GF-D8 (cell line): ENCODE measurements around the gene PPP6R1.

Source experiments
- DNase-seq: peaks from one replicate; lab custom pipeline; 2025; lab: John Stamatoyannopoulos, UW

PPP6R1 gene

GRCh38 chr19:55258828-55259539, at the start of gene PPP6R1:
Gene PPP6R1 (minus strand): TSS chr19:55259017. CDS start chr19:55247103, 11,914 bp downstream.
- peak; percentile 98 for DNase-seq

GRCh38 chr19:55308281-55308680, 49.5 kb upstream of the PPP6R1 start:
- DNase-seq = no peak

- no peak for DNase-seq
Measured at GRCh38 chr19:55306712-55307111, 47.9 kb upstream of the PPP6R1 start.

GRCh38 chr19:55305983-55306562, 47.3 kb upstream of the PPP6R1 start:
- DNase-seq = no peak

GRCh38 chr19:55305491-55305890, 46.7 kb upstream of the PPP6R1 start:
- DNase-seq = no peak

DNA sequence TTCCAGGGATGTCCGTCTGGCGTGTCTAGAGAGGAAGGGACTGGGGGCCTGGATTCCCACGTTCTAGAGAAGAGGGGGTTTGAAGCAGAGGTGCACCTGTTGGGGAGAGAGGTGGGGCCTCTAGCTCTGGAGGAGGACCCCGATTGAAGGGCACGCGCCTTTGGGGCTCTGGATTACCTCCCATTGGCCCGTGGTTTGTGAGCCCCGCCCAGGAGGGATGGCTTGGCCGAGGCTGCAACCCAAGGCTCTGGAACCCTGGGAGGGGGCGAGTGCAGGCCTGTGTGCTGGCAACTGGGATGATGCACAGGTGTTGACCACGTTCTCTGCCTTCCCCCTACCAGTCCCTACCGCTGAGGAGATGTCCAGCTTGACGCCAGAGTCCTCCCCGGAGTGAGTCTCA, 46.2 kb upstream of the PPP6R1 start:
- no peak for DNase-seq

GRCh38 chr19:55304279-55304978, 45.6 kb upstream of the PPP6R1 start:
- no peak for DNase-seq

GRCh38 chr19:55303477-55303876, 44.7 kb upstream of the PPP6R1 start:
- no peak for DNase-seq

DNA sequence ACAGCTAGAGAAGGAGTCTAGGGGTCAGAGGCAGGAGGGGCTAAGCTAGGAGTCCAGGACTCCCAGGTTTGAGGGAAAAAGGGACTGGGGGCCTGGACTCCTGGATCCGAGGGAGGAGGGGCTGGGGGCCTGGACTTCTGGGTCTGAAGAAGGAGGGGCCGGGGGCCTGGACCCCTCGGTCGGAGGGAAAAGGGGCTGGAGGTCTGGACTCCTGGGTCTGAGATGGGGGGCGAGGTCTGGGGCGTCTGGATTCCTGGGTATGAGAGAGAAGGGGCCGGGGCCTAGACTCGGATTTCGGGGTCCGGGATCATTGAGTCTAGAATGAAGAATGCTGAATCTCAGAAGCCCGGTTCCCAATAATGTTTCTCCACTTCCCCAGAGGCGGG, 43.5 kb upstream of the PPP6R1 start:
- no peak for DNase-seq

GRCh38 chr19:55301459-55302317, 42.9 kb upstream of the PPP6R1 start:
- peak; percentile 41 for DNase-seq

DNA sequence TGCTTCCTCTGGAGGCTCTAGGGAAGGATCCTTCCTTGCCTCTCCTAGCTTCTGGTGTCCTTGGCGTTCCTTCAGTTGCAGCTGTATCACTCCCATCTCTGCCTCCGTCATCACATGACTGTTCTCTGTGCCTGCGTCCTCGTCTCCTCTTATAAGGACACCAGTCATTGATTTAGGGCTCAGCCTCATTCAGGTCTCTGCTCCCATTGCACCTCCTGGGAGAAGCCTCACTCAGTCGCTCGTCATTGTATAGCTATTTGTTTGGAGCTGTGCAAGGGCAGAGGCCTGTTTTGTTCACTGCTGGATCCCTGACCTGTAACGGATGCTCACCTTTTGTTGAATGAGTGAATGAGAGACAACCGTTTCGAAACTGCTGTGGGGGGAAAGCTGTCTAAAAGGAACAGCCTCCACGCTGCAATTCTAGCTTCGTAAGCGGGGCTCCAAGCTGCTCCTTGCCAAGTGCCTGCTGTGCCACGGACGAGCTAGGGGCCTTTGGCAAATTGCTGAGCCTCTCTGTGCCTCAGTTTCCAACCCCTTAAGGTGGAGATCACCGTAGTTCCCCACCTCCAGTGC, 42.2 kb upstream of the PPP6R1 start:
- no peak for DNase-seq

GRCh38 chr19:55299991-55300390, 41.2 kb upstream of the PPP6R1 start:
- DNase-seq = no peak

DNA sequence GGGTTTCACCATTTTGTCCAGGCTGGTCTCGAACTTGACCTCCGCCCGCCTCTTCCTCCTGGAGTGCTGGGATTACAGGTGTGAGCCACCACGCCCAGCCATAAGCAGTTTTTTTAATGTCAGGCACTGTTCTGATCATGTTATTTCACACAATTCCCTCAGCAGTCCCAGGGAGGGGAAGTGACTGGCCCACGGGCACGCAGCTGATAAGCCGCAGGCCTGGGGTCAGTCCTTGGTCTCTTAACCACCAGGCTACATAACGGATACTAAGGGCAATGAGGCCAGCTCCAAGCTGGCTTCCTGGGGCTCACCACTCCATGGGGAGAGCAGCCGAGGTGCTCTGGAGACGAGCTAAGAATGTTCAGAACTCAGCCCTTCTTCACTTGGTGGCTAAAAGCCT, 38.5 kb upstream of the PPP6R1 start:
- no peak for DNase-seq

- no peak for DNase-seq
Measured at GRCh38 chr19:55289117-55289796, 30.4 kb upstream of the PPP6R1 start.

DNA sequence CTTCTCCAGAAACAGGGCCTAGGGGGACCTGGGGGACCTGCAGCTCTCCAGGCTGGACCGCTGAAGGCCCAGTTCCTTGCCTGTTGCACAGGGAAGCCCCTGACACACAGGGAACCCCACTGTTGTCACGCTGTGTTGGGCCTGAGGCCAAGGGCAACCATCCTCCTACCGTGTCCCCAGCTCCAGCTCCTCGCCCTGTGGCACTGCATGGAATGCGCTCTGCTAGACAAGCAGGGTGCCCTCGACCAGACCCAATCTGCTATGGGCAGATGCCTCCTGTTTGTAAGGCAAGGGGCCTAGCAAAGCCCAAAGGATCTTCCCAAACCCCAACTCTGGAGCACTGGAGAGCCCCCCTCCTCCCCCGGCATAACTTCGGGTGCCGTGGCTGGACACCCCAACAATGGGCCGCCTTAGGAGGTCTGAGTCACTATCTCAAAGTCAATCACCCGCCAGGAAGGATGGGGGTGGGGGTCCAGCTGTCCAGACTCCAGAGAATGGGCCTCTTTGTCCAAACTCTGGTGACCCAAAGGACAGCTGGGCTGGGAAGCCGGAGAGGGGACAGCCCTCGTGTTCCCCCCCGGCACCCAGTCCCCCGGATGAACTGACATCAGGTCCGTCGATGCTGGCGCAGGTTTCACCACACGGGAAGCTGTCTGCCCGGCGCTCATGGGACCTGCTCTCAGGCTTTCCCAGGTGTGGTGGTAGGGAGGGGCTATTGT, 28.7 kb upstream of the PPP6R1 start:
- DNase-seq = no peak

- no peak for DNase-seq
Measured at GRCh38 chr19:55285229-55285890, 26.5 kb upstream of the PPP6R1 start.

DNA sequence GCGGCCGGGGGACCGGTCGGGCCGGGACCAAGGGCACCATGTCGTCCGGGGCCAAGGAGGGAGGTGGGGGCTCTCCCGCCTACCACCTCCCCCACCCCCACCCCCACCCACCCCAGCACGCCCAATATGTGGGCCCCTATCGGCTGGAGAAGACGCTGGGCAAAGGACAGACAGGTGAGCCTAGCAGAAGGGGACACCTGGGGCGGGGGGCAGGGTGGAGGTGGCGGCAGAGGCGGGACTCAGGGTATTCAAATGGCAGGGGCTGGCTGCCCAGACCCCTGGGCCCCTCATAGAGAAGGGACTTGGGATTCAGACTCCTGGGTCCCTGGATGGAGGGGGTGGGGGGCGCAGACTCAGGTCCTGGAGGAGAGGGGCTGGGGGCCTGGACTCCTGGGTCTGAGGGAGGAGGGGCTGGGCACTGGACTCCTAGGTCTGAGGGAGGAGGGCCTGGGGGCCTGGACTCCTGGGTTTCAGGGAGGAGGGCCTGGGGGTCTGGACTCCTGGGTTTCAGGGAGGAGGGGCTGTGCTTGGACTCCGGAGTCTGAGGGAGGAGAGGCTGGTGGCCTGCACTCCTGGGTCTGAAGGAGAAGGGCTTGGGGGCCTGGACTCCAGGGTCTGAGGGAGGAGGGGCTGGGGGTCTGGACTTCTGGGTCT, 25.7 kb upstream of the PPP6R1 start:
- no peak for DNase-seq

DNA sequence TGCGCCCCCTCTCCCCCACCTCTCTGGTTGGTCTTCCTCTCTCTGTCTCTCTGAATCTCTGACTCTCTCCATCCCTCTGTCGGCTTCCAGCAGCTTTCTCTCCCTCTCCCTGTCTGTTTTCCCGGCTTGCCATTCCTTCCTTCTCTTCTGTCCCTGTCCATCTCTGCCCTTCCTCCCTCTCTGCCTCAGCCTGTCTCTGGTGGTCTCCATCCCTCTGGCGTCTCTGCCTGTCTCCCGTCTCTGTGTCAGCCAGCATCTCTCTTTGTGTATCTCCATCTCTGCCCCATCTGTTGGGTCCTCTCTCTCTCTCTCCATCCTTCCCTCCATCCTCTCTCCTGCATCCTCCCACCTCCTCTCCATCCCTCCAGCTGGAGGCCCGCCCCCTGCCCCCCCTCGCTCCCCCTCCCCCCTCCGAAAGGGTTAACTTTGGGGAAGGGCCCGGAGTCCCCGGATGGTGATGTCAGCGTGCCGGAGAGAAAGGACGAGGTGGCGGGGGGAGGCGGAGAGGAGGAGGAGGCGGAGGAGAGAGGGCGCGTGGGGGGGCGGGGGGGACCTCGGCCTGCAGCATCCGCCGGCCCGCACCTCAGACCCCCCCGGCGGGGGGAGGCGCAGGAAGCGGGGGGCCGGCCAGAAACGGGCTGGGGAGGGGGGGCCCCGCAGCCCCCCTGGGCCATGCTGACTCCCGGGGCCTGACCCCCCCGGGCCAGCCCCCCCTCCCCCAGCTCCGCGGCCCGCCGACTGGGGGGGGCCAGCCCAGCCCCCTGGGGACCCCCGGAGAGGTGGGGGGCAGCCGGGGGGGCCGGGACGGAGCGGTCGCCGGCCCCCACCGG, 24.9 kb upstream of the PPP6R1 start, which contains the start of gene BRSK1:
Gene BRSK1 (plus strand): TSS at position 450 of the 830 bp plus-strand sequence. CDS start 446 bp downstream, outside the sequence.
- DNase-seq = no peak
